ENCODE results near the gene AHRR. TPM values are rescaled to one million over a fixed set of nuclear protein-coding genes. Genes with fewer than 3 reads are reported as not detected.

The AHRR gene
- total RNA-seq, 1 donor from 2014 or later, result 11.3 TPM

DNA sequence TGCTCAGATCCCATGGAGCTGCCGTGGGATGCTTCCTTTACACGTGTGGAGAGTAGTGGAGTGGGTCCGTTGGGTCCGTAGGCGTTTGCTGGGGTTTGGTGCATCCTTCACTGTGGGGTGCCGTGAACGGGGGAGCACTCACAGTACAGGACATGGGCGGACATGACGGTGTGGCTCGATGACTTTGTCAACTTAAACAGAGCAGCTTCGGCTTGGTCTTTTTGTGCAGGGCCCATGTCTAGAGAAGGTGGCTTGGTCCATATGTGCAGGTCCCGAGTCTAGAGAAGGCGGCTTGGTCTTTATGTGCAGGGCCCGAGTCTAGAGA lies 95.1 kb downstream of the AHRR start:
- peak overlapping the region; percentile 90 for H3K27ac ChIP-seq
- H3K36me3 ChIP-seq, result no peaks in the 10 kb centered on the region
- TF ChIP-seq, protein P1, sequence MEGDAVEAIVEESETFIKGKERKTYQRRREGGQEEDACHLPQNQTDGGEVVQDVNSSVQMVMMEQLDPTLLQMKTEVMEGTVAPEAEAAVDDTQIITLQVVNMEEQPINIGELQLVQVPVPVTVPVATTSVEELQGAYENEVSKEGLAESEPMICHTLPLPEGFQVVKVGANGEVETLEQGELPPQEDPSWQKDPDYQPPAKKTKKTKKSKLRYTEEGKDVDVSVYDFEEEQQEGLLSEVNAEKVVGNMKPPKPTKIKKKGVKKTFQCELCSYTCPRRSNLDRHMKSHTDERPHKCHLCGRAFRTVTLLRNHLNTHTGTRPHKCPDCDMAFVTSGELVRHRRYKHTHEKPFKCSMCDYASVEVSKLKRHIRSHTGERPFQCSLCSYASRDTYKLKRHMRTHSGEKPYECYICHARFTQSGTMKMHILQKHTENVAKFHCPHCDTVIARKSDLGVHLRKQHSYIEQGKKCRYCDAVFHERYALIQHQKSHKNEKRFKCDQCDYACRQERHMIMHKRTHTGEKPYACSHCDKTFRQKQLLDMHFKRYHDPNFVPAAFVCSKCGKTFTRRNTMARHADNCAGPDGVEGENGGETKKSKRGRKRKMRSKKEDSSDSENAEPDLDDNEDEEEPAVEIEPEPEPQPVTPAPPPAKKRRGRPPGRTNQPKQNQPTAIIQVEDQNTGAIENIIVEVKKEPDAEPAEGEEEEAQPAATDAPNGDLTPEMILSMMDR (IDR thresholded peaks at IDR 0.05), result no peak
- TF ChIP-seq POLR2A (IDR thresholded peaks at IDR 0.05) (no peak), POLR2AphosphoS5 (IDR thresholded peaks at IDR 0.05; ENCODE audit: insufficient read depth in 1 of 2, low read depth in 1 of 2) (no peak)
- no peaks in the 10 kb centered on the region for H3K27me3 ChIP-seq
- no peaks in the 10 kb centered on the region for H3K9me3 ChIP-seq
- no peak overlapping the region for H3K4me3 ChIP-seq
- DNase-seq (ENCODE audit: extremely low spot score in 2 of 2), result no peak
- peaks cover 22% of the 10 kb centered on the region for H3K4me1 ChIP-seq
- intact Hi-C loops (cut with DNase I), result no loop called here

DNA sequence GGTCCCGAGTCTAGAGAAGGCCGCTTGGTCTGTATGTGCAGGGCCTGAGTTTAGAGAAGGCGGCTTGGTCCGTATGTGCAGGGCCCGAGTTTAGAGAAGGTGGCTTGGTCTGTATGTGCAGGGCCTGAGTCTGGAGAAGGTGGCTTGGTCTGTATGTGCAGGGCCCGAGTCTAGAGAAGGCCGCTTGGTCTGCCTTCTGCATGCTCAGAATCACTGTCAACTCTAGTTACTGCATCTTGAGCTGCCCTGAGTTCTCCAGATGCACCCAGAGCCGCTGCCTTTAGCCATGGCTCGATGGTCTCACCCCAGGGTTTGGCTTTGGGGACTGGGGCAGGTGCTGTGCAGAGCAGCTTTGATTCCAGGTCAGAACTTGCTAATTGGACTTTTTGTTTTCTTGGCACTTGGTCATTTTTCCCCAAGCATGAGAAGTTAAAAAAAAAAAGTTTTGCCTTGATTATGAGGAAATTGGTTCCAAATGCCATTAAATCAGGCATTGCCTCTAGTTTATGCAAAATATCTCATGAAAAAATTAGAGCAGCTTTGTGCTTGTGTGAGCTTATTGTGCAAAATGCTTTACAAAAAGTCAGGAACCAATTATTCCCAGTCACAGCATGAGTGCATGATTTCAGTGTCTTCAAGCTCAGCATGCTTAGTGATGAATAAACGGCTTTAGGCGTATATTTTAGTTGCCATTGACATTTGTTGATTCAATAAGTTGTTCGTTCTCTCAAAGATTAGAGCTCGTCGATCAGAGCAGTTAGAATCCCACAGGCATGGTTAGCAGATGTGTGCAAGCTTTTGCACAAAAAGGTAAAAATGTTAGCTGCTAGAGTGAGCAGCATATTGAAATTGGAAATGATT lies 96.0 kb downstream of the AHRR start:
- Histone ChIP-seq H3K9me3 (no peaks in the 10 kb centered on the region), H3K36me3 (no peaks in the 10 kb centered on the region), H3K4me3 (no peak overlapping the region), H3K27ac (no peak overlapping the region), H3K27me3 (no peaks in the 10 kb centered on the region), H3K4me1 (peaks cover 22% of the 10 kb centered on the region)
- no peak for TF ChIP-seq POLR2AphosphoS5 (IDR thresholded peaks at IDR 0.05; ENCODE audit: insufficient read depth in 1 of 2, low read depth in 1 of 2)
- TF ChIP-seq POLR2A (IDR thresholded peaks at IDR 0.05), result no peak
- TF ChIP-seq, protein P1 (IDR thresholded peaks at IDR 0.05), result no peak
- no peak for DNase-seq (ENCODE audit: extremely low spot score in 2 of 2)
- intact Hi-C loops (cut with DNase I), result no loop called here

DNA sequence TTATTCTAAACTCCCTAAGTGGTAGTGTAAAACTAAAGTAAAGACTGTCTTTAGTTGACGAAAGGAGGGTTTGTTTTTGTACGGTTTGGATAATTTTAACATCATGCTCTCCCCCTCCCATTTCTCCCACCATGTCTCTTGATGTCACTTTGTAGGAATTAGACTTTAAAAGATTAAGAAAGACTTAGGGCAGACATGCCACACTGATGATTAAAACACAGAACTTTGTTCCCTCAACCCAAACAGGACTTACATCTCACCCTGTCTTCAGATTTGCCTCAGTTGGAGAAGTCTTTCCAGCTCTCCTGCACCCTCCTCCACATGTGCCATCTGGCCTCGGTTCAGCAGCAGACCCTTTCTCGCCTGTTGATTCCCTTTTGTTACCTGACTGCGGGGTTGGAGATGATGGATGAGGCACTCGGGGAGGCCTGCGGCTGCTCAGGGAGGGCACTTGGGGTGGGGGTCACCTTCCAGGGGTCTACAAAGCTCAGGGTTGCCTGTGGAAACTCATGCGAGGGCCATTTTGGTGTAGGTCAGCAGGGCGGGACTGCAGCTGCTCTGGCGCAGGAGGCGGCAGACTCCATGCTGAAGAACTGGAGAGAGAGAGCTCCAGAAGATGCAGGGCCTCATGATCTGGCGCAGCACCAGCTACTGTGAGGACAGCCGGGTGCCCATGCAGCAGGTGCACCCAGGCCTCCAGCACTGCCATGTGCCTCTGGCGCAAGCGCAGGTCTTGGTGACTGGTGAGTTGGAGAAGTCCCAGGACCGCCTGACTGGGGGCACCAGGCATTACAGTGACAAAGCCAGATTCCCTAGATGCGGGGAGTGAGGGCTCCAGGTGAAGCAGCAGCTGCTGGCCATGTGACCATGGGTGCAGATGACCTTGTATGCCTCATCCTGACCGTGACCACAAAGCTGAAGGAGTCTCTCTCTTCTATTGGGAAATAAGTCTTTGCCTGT lies 96.9 kb downstream of the AHRR start:
- H3K36me3 ChIP-seq, result no peaks in the 10 kb centered on the region
- peaks cover 22% of the 10 kb centered on the region for H3K4me1 ChIP-seq
- TF ChIP-seq POLR2A (IDR thresholded peaks at IDR 0.05) (no peak), POLR2AphosphoS5 (IDR thresholded peaks at IDR 0.05; ENCODE audit: insufficient read depth in 1 of 2, low read depth in 1 of 2) (no peak)
- TF ChIP-seq, protein P1 (IDR thresholded peaks at IDR 0.05), result no peak
- H3K9me3 ChIP-seq, result no peaks in the 10 kb centered on the region
- H3K4me3 ChIP-seq, result no peak overlapping the region
- no peaks in the 10 kb centered on the region for H3K27me3 ChIP-seq
- H3K27ac ChIP-seq, result no peak overlapping the region
- intact Hi-C loops (cut with DNase I), result no loop called here
- DNase-seq (ENCODE audit: extremely low spot score in 2 of 2), result no peak

DNA sequence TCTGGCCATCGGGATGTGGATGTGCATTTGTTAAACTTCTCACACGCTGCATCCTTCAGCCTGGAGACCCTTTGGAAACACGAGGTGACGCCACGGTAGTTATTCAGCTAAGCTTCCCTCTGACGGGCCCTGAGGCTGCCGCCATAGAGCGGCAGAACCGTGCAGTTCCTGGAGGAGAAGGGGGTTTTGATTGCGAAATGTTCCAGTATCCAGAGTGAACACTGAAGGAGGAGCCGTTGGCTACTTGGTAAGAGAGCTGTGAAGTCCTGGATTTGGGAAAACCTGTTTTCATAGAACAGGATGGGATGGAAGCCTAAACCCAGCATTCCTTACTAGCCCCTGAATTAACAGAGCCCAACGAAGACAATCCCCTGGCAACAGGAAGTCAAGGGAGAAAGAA lies 98.5 kb downstream of the AHRR start:
- no peaks in the 10 kb centered on the region for H3K27me3 ChIP-seq
- H3K36me3 ChIP-seq, result no peaks in the 10 kb centered on the region
- intact Hi-C loops (cut with DNase I), result no loop called here
- DNase-seq (ENCODE audit: extremely low spot score in 2 of 2), result no peak
- H3K4me1 ChIP-seq, result peaks cover 17% of the 10 kb centered on the region
- H3K27ac ChIP-seq, result no peak overlapping the region
- H3K4me3 ChIP-seq, result no peak overlapping the region
- no peaks in the 10 kb centered on the region for H3K9me3 ChIP-seq
- TF ChIP-seq POLR2AphosphoS5 (IDR thresholded peaks at IDR 0.05; ENCODE audit: insufficient read depth in 1 of 2, low read depth in 1 of 2), result no peak
- TF ChIP-seq, protein P1 (IDR thresholded peaks at IDR 0.05), result no peak
- no peak for TF ChIP-seq POLR2A (IDR thresholded peaks at IDR 0.05)
